Transverse colon (tissue), 4 donors: ENCODE results near the gene ARSD.

Source experiments
- POLR2AphosphoS5 ChIP-seq, 3 donors: sonication (generic); formaldehyde crosslinking; IDR thresholded peaks; one replicate each; pipeline ENCODE4 v1.6.1; 2016; ENCODE audit warnings: antibody characterized with exemption in 3 of 3
- TF ChIP-seq, protein P1 (sequence below), 5 experiments: fragments of 200-600 bp in 3 of 5; fragments of 450-650 bp in 2 of 5; sonication (generic) in 3 of 5; IDR thresholded peaks; 1 replicate in 2 of 5; 2 replicates in 3 of 5; pipeline ENCODE4 v1.5.1; 2016 to 2017; ENCODE audit warnings: antibody characterized with exemption in 5 of 5, inconsistent platforms in 3 of 5, mild to moderate bottlenecking in 2 of 5, moderate library complexity in 1 of 5

DNA sequence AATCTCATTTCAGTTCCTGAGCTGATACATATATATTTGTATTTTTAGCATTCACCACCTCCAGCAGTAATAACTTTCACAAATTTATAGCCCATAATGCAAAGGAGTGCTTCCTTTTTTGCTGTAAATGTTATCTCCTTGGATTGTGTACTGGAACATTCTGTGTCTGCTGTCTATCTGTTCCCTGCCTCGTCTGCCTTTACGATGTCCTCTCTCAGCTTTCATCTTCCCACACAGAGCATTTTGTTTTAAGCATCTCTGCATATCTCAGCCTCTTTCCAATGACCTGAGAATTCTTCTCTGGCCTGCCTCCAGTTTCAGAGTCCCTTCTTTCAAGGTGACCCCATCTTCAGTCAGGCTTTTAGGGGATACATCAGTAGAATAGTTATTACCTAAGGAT lies 57.3 kb downstream of the ARSD start:
- TF ChIP-seq, protein P1, sequence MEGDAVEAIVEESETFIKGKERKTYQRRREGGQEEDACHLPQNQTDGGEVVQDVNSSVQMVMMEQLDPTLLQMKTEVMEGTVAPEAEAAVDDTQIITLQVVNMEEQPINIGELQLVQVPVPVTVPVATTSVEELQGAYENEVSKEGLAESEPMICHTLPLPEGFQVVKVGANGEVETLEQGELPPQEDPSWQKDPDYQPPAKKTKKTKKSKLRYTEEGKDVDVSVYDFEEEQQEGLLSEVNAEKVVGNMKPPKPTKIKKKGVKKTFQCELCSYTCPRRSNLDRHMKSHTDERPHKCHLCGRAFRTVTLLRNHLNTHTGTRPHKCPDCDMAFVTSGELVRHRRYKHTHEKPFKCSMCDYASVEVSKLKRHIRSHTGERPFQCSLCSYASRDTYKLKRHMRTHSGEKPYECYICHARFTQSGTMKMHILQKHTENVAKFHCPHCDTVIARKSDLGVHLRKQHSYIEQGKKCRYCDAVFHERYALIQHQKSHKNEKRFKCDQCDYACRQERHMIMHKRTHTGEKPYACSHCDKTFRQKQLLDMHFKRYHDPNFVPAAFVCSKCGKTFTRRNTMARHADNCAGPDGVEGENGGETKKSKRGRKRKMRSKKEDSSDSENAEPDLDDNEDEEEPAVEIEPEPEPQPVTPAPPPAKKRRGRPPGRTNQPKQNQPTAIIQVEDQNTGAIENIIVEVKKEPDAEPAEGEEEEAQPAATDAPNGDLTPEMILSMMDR (IDR thresholded peaks at IDR 0.05), result no peak
- TF ChIP-seq POLR2AphosphoS5 (IDR thresholded peaks at IDR 0.05), result no peak
